GM18498 (cell line): Measurements from ENCODE around the gene CMIP.
"Not testable (repeated sequence)": the region's sequence is repeated elsewhere in the genome, so short reads cannot be mapped to it uniquely, and the experiment has no call there.

Experiments used
- ATAC-seq: cut with Tn5 transposase; IDR thresholded peaks from one replicate; pipeline ENCODE4 v1.9.1; 2021; ENCODE audit warnings: mild to moderate bottlenecking, moderate library complexity; ENCODE audit not compliant: unreplicated experiment

The CMIP gene

GRCh38 chr16:81444448-81445121, at the start of gene CMIP:
Gene CMIP, plus strand, starts transcription at chr16:81444808.
- ATAC-seq, result peak; percentile 85

GRCh38 chr16:81394966-81395655, 49.5 kb upstream of the CMIP start:
- no peak for ATAC-seq

DNA sequence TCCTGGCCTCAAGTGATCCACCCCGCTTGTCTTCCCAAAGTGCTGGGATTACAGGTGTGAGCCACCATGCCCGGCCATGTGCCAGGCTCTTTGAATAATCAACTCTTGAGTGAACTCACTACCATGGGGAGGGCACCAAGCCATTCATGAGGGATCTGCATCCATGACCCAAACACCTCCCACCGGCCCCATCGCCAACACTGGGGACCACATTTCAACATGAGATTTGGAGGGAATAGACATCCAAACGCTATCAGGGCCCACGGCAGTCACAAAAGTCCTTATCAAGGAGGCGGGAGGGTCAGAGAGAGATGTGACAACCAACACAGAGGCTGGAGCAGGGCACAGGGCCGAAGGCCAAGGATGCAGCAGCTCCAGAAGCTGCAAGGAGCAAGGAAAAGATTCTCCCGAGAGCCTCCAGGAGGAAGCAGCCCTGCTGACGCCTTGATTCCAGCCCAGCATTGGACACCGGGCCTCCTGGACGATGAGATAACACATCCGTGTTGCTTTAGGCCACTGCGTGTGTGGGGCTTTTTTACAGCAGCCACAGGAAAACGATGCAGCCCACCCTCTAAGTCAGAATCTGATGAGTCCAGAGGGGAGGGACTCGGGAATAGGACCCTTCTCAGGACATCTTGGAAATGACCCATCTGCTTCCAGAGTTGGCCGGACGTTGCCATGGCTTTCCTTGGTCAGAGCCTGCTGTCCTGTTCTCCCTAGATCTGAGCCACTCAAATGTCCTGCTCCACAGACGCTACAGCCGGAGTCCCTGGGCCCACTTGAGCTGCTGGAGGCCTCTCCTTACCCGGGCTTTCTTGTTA, 47.3 kb upstream of the CMIP start:
- no peak for ATAC-seq

- ATAC-seq, result no peak
Observed at GRCh38 chr16:81397879-81398520, 46.6 kb upstream of the CMIP start.

- ATAC-seq, result no peak
Observed at GRCh38 chr16:81399909-81400308, 44.7 kb upstream of the CMIP start.

GRCh38 chr16:81401035-81401950, 43.3 kb upstream of the CMIP start:
- no peak for ATAC-seq

DNA sequence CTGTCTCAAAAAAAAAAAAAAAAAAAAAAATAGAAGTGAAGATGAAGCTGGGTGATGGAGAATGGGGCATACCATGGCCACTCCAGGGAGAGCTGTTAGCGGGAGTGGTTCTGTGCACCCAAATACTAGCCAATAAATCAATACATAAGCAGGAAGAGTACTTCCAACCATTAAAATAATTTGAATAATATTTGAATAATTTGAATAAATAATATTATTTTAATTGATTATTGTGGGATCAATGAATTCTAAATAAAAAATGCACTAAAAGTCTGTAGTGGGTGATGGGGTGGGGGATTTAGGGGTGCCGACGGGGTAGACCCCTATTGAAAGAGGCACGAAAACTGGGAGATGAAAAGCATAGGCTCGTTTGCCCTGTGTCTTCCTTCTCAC, 41.4 kb upstream of the CMIP start:
- ATAC-seq, result no peak

DNA sequence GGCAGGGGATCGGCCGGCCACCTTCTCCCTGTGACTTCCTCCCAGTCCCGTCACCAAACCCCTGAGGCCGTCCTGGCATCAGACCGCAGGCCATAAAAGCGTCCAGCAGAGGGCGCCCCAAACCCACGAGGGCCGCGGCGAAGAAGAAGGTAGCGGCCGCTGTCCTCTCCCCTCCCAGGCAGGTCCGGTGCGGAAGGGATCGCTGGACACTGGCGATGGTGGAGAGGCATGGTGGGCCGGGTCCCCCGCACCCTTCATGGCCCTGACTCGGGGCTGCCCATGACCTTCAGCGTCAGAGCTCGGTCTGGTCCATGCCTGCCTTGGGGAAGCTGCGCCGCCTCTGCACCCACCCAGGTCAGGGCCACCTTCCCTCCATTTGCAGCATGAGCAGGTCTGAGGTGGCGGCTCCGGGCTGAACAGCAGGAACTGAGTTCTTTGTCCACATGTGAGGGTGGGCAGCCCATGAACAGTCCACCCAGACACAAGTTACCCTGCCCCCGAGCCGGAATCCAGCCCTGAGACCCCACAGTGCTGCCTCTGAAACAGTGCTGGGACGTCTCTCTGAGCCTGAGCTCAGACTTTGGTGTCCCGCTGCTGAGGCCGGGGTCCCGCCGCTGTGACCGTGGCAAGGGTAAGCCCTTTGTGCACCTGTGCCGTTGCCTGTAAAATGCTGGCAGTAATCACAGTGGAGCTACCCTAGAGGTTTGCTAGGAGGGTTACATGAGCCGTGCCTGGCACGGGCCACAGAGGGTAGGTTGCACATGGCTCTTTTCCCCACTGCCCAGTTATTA, 40.8 kb upstream of the CMIP start:
- peak; percentile 76 for ATAC-seq

DNA sequence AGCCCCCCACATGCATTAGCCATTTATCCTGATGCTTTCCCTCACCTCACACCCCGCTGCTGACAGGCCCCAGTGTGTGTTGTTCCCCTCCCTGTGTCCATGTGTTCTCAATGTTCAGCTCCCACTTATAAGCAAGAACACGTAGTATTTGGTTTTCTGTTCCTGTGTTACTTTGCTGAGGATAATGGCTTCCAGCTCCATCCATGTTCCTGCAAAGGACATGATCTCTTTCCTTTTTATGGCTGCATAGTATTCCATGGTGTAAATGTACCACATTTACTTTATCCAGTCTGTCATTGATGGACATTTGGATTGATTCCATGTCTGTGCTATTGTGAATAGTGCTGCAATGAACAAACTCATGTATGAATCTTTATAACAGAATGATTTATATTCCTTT, 39.6 kb upstream of the CMIP start:
- ATAC-seq, result not testable (repeated sequence)

GRCh38 chr16:81405702-81406113, 38.9 kb upstream of the CMIP start:
- no peak for ATAC-seq

DNA sequence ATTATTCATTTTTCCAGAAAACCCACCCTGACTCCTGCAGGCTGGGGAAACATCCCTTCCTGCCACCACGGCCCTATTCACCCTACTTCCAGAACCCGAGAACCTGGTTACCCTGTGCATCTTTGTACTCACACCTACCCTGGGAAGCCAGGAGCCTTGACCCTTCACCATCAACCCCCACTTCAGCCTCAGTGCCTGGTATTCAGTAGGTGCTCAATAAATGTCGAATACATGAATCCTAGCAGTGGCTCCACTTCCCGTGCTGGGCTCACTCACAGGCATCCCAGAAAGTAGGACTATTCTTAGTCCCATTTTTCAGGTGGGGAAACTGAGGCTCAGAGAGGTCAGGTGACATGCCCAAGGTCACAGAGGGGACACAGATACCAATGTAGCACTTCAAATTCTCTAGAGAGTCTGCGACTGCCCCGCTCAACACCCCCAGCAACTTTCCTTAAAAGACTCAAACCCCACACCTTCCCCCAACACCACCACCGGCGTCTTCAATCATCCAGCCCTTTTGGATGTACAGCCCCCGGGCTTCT, 36.1 kb upstream of the CMIP start:
- no peak for ATAC-seq

DNA sequence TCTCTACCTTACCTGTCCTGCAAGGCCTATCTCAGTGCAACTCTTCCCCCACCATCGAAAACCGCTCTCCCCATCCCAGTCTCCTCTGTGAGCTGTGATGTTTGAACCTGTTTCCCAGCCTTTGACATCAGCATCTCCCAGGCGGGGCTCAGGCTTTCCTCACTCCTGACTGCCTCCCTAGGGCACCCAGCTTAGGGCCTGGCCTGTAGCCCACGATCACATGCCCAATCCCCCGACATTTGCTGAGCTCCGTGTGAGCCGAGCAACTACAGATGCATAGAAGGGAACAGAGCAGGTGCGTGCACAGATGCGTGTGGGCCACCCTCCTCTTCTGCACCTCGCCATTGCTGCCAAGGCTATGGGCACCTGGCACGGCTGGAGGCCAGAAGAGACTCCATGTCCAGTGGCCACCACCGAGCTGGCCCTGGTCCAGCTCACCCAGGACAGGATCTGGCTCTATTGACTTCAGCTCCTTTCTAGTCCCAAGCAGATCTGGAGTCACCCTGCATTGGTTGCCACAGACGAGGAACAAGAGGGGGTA, 35.5 kb upstream of the CMIP start:
- no peak for ATAC-seq

DNA sequence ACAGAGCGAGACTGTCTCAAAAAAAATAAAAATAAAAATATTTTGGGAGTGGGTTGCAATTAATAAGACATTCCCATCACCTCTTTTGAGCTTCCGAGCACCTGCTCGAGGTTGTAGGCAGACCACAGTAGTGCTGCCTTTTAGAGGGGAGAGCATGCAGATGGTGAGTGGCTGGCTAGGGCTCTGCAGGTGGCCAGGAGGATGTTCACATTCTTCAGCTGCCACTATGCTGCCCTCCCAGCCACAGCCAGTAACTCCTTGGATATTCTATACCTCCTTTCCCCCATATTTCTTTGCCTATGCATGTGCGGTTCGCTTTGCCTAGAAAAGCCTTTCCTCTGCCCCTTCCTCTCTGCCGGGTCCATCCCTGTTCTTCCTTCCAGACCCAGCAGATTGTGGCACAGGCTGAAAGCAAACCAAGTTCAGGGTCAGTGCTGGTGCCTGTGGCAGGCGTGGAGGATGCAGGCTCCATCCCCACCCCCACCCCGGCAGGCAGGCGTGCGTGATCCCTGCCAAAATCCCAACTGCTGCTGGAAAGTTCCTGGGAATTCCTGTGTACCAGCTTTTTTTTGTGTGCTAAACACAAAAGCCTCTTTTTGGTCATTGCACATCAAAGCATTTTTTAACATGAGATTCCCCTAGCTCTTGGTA, 33.8 kb upstream of the CMIP start:
- ATAC-seq, result no peak

- ATAC-seq, result no peak
Observed at GRCh38 chr16:81413245-81413990, 31.2 kb upstream of the CMIP start.

GRCh38 chr16:81415751-81416150, 28.9 kb upstream of the CMIP start:
- ATAC-seq, result no peak

GRCh38 chr16:81416749-81417148, 27.9 kb upstream of the CMIP start:
- no peak for ATAC-seq

DNA sequence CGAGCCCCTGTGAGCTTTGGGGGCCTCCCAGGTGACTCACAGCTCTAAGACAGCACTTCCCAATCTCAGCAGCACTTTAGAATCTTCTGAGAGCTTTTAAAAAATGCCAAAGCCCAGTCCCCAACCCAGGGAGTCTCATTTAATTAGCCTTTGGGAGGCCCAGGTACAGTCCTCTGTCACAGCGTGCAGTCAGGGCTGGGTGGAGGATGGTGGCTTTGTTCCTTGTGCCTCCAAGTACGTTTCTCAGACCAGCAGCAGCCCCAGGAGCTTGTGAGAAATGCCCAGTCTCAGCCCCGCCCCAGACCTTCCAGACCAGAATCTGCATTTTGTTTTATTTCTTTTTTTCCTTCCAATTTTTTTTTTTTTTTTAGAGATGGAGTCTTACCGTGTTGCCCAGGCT, 27.4 kb upstream of the CMIP start:
- no peak for ATAC-seq

DNA sequence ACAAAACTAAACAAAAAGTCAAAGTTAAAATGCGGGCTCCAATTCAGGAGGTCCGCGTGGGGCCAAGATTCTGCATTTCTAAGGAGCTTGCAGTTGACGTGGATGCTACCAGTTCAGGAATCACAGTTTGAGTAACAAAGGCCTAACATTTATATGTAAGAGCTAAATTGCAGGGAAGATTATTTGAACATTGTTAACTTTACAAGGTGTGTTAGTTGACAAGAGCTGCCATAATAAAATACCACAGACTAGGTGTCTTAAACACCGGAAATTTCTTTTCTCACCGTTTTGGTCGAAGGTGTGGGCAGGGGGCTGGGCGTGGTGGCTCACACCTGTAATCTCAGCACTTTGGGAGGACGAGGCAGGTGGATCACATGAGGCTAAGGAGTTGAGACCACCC, 24.8 kb upstream of the CMIP start:
- no peak for ATAC-seq
